SJSA1 (cell line): ENCODE results near the gene PLD5. TPM values are rescaled to one million over a fixed set of nuclear protein-coding genes. Genes with fewer than 3 reads are reported as not detected.
"Not testable (repeated sequence)": the region's sequence is repeated elsewhere in the genome, so short reads cannot be mapped to it uniquely, and the experiment has no call there.

Experiments
- DNase-seq, 2 experiments: peaks; one replicate each; pipeline ENCODE4 v3.0.0-alpha.2; 2015 to 2020; ENCODE audit warnings: low spot score in 2 of 2, low read depth in 1 of 2
- H3K27ac ChIP-seq: fragments of 250-450 bp; sonication (Bioruptor Pico); 2 replicates; pipeline ENCODE4 v1.5.1; 2020; ENCODE audit warnings: mild to moderate bottlenecking, moderate library complexity
- H3K27me3 ChIP-seq: fragments of 250-450 bp; sonication (Bioruptor Pico); replicated peaks from 2 replicates; pipeline ENCODE4 v1.5.1; 2020; ENCODE audit warnings: mild to moderate bottlenecking, moderate library complexity
- H3K36me3 ChIP-seq: fragments of 250-450 bp; sonication (Bioruptor Pico); 2 replicates; pipeline ENCODE4 v1.5.1; 2020; ENCODE audit warnings: mild to moderate bottlenecking
- H3K4me1 ChIP-seq: fragments of 250-450 bp; sonication (Bioruptor Pico); replicated peaks from 2 replicates; pipeline ENCODE4 v1.6.1; 2021; ENCODE audit warnings: mild to moderate bottlenecking
- H3K4me3 ChIP-seq: fragments of 250-450 bp; sonication (Bioruptor Pico); 2 replicates; pipeline ENCODE4 v1.5.1; 2020; ENCODE audit warnings: mild to moderate bottlenecking
- H3K9me3 ChIP-seq: fragments of 250-450 bp; sonication (Bioruptor Pico); replicated peaks from 2 replicates; pipeline ENCODE4 v1.5.1; 2020; ENCODE audit warnings: mild to moderate bottlenecking
- total RNA-seq: library from RNA; depleted of rRNA; stranded (reverse); fragments of >200 nt; shearing (Covaris generic); gene quantifications from 2 replicates; pipeline ENCODE4 v1.2.3, GENCODE V29; 2014

Gene PLD5
- total RNA-seq, 1 experiment from 2014 or later = not detected

DNA sequence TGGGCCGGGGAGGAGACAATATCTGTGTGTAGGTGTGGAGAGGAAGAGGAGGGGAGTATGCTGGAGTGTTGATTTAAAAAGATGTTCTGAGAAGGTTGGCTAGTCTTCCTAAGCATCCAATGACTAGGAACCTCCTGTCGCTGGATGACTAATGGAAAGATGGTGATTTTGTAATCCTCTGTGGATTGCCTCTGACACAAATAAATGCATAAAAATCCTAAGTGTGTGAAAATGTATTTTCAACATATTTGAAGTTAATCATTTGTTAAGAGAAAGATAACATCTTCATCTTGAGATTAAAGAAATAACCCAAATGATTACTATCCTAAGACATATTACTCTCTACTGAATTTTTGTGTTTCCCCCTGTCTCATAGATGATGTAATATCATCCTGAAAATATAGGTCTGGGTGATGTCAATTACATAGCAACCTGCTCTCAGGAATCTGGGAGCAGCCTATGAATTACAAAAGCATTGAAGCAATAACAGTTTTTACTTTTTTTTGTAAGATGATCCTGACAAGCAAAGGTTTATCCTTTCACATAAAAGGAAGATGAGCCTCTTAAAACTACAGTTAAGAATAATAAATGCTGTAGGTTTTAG lies 305.1 kb downstream of the PLD5 start:
- Histone ChIP-seq H3K36me3 (no peaks in the 10 kb centered on the region), H3K4me3 (no peak overlapping the region), H3K27ac (no peak overlapping the region), H3K4me1 (no peaks in the 10 kb centered on the region), H3K9me3 (no peaks in the 10 kb centered on the region), H3K27me3 (no peaks in the 10 kb centered on the region)
- DNase-seq = no peak

DNA sequence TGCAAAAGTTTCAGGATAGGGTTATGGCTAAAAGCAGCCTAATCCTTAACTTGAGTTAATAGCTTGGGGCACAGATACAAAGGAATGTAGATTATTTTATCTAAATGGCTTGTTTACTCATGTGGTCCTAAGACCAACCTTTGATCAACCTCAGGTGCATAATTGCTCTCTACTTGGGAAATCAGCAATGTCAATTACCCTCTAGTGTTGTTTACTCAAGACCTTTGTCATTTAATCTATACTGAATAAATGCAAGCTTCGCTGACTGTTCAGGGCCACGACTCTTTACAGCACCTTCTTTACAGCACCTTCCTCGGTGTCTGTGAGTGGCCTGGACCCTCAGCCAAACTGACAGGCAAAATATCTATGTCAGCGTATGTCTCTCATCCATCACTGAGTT lies 308.1 kb downstream of the PLD5 start:
- Histone ChIP-seq H3K9me3 (no peaks in the 10 kb centered on the region), H3K27me3 (no peaks in the 10 kb centered on the region), H3K4me3 (no peak overlapping the region), H3K27ac (no peak overlapping the region), H3K36me3 (no peaks in the 10 kb centered on the region), H3K4me1 (no peaks in the 10 kb centered on the region)
- DNase-seq = no peak

DNA sequence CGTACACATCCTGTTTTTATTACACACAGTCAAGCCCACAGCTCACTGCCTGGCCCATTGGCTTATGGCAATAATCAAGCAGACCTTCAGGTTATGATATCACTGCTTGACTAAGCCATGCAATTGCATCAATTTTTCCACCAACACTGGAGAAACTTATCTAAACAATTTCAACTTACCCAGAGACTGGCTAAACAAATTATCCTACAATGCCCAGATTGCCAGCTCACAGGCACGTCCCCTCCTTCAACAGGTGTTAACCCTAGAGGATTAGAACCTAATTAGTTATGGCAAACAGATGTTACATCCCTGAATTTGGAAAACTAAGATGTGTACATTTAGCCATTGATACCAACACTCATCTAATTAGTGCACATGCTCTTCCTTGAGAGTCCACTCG lies 310.0 kb downstream of the PLD5 start:
- not testable (repeated sequence) for H3K27ac ChIP-seq, H3K9me3 ChIP-seq, H3K27me3 ChIP-seq, DNase-seq, H3K4me3 ChIP-seq, H3K4me1 ChIP-seq, H3K36me3 ChIP-seq

DNA sequence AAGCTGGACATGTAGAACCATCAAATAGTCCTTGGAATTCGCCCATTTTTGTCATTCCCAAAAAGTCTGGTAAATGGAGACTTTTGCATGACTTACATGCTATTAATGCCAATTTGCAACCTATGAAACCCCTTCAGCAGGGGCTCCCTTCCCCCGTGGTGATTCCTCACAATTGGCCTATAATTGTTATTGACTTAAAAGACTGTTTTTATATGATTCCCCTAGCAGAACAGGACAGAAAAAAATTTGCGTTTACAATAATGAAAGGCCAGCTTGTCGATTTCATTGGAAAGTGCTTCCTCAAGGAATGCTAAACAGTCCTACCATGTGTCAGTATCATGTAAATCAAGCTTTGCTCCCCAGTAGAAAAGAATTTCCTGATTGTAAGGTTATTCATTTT lies 311.5 kb downstream of the PLD5 start:
- not testable (repeated sequence) for DNase-seq, H3K4me1 ChIP-seq, H3K4me3 ChIP-seq, H3K27me3 ChIP-seq, H3K27ac ChIP-seq, H3K36me3 ChIP-seq, H3K9me3 ChIP-seq

DNA sequence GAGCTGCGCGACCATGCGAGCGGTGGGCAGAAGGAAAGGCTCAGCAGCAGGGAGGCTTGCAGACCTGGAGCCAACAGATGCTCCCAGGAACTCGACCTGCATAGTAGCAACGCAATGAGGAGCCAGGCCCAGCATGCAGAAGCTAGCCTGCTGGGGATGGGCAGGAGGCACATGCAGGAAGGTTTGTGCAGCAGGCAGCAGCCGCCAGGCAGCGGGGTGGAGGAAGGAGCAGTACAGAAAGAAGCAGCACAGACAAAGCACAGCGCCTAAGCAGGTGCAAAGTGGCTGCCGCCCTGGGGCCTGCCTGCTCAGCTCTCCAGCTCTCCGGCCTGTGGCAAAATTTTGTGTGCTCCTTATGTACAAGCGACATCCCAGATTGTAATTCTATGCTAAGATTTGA lies 312.1 kb downstream of the PLD5 start:
- no peaks in the 10 kb centered on the region for H3K4me1 ChIP-seq
- DNase-seq = no peak
- no peaks in the 10 kb centered on the region for H3K27me3 ChIP-seq
- H3K4me3 ChIP-seq = no peak overlapping the region
- H3K27ac ChIP-seq = no peak overlapping the region
- no peaks in the 10 kb centered on the region for H3K9me3 ChIP-seq
- H3K36me3 ChIP-seq = no peaks in the 10 kb centered on the region

DNA sequence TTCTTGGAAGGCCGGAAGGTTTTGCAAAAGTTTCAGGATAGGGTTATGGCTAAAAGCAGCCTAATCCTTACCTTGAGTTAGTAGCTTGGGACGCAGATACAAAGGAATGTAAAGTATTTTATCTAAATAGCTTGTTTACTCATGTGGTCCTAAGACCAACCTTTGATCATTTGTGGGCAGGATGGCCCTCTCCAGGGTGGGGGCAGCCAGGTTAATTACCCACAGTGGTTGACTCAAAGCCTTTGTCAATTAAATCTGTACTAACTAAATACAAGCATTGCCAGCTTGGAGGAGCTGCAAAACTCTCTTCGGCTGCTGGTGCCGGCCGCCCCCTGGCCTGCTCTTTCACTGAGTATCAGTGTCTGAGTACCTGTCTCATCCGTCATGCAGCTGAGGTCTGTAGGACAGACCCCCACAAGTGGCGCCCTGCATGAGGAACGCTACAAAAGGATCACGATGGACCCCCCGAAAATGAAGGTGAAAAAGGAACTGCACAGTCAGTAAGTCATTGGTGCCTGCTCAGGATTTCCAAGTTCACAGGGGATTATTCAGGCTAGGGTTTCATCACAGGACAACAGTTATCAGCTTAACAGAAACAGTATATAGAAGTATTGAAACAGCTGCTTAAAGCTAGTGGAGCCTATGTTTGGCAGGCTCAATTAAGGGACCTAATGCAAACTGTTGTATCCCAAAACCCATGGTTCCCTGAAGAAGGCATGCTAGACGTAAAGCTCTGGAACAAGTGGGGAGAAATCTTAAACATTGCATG lies 313.1 kb downstream of the PLD5 start:
- DNase-seq = no peak
- H3K36me3 ChIP-seq = no peaks in the 10 kb centered on the region
- no peak overlapping the region for H3K4me3 ChIP-seq
- H3K27ac ChIP-seq = no peak overlapping the region
- H3K9me3 ChIP-seq = no peaks in the 10 kb centered on the region
- H3K27me3 ChIP-seq = no peaks in the 10 kb centered on the region
- no peaks in the 10 kb centered on the region for H3K4me1 ChIP-seq

DNA sequence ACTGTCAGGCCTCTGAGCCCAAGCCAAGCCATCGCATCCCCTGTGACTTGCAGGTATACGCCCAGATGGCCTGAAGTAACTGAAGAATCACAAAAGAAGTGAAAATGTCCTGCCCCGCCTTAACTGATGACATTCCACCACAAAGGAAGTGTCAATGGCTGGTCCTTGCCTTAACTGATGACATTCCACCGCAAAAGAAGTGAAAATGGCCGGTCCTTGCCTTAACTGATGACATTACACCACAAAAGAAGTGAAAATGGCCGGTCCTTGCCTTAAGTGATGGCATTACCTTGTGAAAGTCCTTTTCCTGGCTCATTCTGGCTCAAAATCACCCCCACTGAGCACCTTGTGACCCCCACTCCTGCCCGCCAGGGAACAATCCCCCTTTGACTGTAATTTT lies 314.2 kb downstream of the PLD5 start:
- DNase-seq, H3K4me1 ChIP-seq, H3K36me3 ChIP-seq, H3K27me3 ChIP-seq, H3K4me3 ChIP-seq, H3K27ac ChIP-seq, H3K9me3 ChIP-seq: not testable (repeated sequence)

DNA sequence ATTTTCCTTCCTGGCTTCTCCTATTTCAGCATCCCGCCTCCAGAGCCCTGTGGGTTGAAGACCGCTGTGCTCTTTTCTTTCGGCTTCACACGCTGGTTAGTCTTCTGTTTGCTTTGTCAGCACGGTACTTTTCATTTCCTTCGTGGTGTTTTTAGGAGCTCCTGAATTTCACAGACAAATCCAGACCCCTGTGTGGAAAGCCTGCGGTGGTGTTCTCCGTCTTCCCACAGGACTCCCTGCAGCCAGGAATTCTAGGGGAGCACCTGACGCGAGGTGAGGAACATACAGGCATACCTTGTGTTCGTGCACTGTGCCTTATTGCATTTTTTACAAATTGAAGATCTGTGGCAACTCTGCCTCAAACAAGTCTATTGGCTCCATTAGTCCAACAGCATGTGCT lies 315.4 kb downstream of the PLD5 start:
- no peaks in the 10 kb centered on the region for H3K36me3 ChIP-seq
- no peak overlapping the region for H3K4me3 ChIP-seq
- no peaks in the 10 kb centered on the region for H3K27me3 ChIP-seq
- H3K27ac ChIP-seq = no peak overlapping the region
- H3K9me3 ChIP-seq = no peaks in the 10 kb centered on the region
- DNase-seq = no peak
- H3K4me1 ChIP-seq = no peaks in the 10 kb centered on the region

DNA sequence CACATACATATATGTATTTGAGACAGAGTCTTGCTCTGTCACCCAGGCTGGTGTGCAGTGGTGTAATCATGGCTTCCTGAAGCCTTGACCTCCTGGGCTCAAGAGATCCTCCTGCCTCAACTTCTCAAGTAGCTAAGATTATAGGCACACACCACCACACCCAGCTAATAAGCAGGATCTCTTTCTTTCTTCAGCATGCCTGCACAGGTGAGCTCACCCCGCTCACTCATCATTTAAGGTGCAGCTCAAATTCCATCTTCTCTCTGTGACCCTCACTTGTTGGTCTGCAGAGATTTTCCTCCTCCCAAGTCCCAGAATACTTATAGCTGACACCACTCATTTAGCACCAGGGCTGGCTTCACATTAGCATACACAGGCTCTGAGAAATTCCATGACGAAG lies 316.5 kb downstream of the PLD5 start:
- no peak for DNase-seq
- no peaks in the 10 kb centered on the region for H3K4me1 ChIP-seq
- no peak overlapping the region for H3K27ac ChIP-seq
- no peaks in the 10 kb centered on the region for H3K9me3 ChIP-seq
- H3K4me3 ChIP-seq = no peak overlapping the region
- H3K36me3 ChIP-seq = no peaks in the 10 kb centered on the region
- no peaks in the 10 kb centered on the region for H3K27me3 ChIP-seq

DNA sequence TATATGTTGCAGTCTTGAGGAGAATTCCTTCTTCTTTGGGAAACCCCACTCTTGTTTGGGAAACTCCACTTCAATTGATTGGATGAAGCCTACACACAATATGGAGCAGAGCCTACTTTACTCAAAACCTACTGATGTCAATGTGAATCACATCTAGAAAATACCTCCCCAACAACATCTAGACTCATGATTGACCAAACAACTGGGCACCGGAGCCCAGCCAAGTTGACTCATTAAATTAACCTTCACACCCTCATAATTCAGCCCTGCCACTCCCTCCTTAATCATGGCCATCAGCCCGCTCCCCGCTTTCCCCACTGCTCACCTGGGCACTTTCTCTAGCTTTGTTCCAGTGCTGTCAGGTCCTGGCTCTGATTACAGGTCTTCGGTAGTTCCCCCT lies 317.5 kb downstream of the PLD5 start:
- no peak for DNase-seq
- Histone ChIP-seq H3K4me1 (no peaks in the 10 kb centered on the region), H3K4me3 (no peak overlapping the region), H3K9me3 (no peaks in the 10 kb centered on the region), H3K27me3 (no peaks in the 10 kb centered on the region), H3K27ac (no peak overlapping the region), H3K36me3 (no peaks in the 10 kb centered on the region)

DNA sequence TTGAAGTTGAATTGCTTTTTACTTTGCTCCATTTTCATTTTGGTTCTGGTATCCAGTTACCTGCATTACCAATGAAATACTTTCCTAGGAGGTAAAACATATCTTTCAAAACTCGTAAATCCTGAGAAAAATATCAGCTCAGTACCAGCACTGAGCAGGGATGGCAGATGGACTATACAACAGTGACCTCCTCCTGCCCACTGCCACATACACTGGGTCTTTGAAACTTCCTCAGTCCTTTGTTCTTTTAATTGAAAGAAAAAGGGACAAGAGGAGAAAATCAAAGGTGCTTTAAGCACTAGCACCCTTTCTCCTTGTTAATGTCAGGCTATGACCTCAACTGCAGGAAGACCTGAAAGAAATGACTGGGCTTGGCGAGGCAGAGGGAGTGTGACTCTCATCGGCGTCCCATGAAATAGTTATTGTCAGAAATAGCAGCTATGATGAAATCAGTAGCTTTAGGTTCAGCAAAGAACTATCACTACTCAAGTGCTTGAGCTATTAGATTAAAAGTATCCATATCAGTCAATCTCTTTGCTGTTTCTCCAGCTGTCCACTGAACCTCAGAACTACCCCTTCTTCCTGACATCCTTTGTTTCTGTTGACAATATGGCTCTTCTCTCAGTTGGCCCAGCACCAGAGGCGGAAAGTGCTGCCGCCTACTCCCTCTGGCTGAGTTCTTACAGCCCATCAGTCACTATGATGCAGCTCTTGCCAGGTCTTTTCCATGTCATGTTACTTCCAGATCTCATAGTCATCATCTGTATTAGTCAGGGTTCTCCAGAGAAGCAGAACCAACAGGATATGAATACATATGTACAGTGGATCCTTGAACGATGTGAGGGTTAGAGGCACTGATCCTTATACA lies 318.6 kb downstream of the PLD5 start:
- Histone ChIP-seq H3K36me3 (no peaks in the 10 kb centered on the region), H3K4me1 (no peaks in the 10 kb centered on the region), H3K27me3 (no peaks in the 10 kb centered on the region), H3K4me3 (no peak overlapping the region), H3K27ac (no peak overlapping the region), H3K9me3 (no peaks in the 10 kb centered on the region)
- no peak for DNase-seq

DNA sequence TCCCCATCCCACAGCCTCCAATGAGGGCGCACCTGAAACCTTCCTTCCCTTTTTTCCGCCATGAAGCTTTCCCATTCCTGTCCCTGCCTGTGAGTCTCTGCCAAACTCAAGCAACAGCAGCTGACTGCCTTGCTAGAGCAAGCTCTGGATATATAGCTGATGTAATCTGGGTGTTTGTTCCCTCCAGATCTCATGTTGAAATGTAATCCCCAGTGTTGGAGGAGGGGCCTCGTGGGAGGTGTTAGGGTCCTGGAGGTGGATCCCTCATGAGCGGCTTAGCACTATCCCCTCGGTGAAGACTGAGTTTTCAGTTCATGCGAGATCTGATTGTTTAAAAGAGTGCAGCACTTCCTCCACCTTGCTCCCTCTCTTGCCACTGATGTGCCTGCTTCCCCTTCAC lies 321.2 kb downstream of the PLD5 start:
- H3K27ac ChIP-seq = no peak overlapping the region
- no peaks in the 10 kb centered on the region for H3K27me3 ChIP-seq
- H3K4me1 ChIP-seq = no peaks in the 10 kb centered on the region
- no peak for DNase-seq
- no peaks in the 10 kb centered on the region for H3K36me3 ChIP-seq
- H3K9me3 ChIP-seq = no peaks in the 10 kb centered on the region
- H3K4me3 ChIP-seq = no peak overlapping the region

DNA sequence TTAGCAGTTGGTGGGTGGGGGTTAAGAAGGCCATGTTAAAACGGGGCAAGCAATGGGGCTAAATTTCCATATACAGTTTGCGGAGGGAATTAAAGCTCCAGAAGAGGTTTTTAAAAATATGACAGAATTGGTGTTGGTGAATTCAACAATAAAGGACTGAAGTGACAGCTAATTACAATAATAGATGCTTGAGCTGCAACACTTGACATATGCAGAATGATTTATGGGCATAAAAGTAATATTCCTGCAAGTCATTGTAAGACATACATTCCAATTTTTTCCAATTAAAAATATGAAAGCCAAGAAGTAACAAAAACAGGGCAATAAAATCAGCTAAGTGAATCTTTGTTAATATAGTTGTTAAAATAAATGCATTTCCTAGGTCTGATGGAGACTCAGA lies 323.4 kb downstream of the PLD5 start:
- Histone ChIP-seq H3K36me3 (no peaks in the 10 kb centered on the region), H3K27me3 (no peaks in the 10 kb centered on the region), H3K27ac (no peak overlapping the region), H3K4me1 (no peaks in the 10 kb centered on the region), H3K9me3 (no peaks in the 10 kb centered on the region), H3K4me3 (no peak overlapping the region)
- DNase-seq = no peak

DNA sequence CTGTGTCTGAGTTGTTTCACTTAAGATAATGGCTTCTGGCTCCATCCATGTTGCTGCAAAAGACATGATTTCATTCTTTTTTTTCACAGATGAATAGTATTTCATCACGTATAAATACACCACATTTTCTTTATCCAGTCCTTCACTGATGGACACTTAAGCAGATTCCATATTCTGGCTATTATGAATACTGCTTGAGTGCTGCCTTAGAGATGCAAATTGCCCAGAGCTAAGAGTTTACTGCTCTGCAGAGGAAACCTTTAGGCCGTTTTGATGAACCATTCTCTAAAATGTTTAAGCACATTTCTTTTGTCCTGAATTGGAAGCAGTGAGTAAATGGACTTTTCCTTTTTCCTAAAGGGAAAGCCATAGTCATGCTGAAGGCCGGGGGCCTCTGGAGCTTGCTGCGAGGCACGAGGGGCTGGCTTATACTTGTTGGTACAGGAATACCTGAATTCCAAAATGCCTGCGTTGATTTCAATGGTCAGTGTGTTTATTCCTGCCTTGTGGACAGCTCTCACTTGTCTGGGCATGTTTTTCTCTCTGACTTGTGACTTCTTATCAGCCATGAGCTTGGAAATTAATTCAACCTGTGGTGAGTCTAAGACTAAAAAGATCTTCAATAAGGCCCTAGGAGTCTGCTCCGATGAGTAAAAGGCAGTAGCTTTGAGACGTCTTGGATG lies 324.6 kb downstream of the PLD5 start:
- Histone ChIP-seq H3K4me3 (no peak overlapping the region), H3K27me3 (no peaks in the 10 kb centered on the region), H3K4me1 (no peaks in the 10 kb centered on the region), H3K27ac (no peak overlapping the region), H3K36me3 (no peaks in the 10 kb centered on the region), H3K9me3 (no peaks in the 10 kb centered on the region)
- no peak for DNase-seq
